NCI-H345 treated with DMSO at 0.1 percent for 48 hours (cell line): ENCODE data around the gene ABCA13.
"Not testable (repeated sequence)": the region's sequence is repeated elsewhere in the genome, so short reads cannot be mapped to it uniquely, and the experiment has no call there.

Experiments
- DNase-seq: peaks from one replicate; lab custom pipeline; 2025; ENCODE audit not compliant: unreplicated experiment; lab: John Stamatoyannopoulos, UW

ABCA13 gene

DNA sequence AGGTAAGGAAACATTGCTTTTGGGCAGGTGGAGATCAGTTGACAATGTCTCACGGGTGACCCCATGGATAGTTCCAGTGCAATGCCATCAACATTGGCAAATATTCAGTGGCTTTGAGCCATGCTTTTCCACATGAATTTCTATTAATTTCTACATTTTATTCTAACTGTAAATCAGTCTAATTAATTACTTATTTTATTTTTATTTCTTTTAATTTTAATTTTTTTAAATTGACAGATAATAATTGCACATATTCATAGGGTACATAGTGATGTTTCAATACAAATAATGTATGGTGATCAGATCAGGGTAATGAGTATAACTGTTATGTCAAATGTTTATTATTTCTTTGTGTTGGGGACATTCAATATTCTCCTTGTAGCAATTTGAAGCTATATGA is 3.8 kb downstream of the ABCA13 start:
- no peak for DNase-seq

DNA sequence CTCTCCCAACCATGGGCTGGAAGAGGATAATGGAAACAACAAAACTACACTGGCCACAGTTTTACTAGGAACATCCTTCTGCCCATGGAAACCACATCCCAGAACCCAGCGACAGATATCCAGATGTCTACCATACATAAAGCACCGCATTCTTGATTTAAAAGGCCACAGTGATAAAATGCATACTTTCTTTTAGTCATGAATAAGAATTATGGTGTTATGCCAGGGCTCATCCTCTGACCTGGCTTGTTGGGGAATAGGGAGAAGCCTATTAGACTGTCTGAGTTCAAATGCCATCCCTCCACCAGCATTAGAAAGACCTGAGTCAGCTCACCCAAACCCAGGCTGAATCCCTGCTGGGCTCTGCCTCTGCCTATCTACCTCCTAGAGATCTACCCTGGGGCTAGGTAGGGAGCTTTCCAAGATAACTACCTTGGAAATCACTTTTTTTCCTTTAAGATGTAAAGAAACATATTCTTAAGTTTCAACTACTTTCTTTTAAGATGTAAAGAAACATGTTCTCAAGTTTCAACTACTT is 5.2 kb downstream of the ABCA13 start:
- no peak for DNase-seq

DNA sequence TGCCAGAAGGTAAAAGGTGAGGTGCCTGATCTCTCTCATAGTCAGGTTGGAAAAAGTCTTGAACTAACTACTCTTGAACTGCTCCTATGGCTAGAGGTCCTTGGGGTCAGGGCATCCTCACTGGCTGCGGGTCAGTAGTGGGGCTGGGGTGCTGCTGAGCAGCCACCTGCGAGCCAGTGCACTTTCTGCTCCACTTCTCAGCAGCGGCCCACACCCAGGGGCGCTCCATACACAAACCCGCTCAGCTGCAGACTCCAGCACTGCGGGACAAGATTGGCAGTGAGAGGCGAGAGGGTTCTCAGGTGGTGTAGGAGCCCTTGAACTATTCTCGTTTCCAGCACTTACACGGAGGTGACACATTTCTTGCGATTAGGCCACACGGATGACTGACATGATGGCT is 6.0 kb downstream of the ABCA13 start:
- DNase-seq = no peak

DNA sequence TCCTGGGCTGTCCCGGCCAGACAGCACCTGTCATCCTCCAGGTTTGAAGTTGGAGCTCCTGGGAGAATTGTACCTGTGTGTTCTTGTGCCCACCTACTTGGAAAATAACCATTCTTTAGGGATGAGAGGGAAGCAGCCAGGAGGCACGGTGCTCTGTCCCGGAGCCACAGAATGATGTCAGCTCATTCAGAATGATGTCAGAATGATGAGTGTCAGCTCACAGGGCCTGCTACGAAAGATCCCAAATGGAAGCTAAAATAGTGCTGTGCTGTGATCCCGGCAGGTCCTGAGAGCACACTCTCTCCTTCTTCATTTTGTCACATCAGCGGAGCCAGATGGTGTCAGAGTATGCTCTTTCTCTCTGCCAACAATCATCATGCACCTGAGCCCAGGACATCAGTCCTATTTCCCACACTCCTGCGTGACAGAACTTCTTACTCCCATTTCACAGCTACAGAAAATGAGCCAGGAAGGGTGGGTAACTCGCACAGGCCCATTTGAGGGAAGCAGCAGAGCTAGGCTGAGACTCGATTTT is 8.3 kb downstream of the ABCA13 start:
- no peak for DNase-seq

- no peak for DNase-seq
Observed at GRCh38 chr7:48180981-48181380, 9.7 kb downstream of the ABCA13 start.

DNA sequence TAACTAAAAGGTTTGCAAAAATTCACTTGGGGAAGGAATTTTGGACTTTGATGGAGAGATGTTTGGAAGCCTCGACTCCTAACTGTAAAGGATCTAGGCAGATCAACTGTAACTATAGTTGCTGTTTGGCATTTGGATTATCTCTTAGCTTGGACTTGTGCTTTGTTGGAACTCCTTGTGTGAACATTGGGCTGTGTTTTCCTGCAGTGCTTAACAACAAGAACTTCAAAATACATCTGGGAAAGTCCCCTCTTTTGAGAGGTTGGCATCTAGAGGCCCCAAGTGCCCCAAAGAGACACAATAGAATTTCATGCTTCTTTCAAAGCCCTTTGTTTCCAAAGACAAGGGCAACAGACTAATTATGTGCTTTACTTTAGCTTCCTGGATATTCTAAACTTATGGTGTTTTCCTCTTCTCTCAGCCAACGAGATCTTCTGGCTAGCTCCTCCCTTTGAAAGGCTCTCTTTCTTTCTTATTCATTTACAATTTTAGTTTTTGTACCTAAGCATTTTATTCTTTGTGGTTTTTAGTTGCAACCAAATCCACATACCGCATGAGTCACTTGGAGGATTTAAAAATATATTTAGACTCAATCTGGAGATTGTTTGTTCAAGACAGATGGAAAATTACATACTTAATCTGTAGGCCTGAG is 11.6 kb downstream of the ABCA13 start:
- DNase-seq = no peak

DNA sequence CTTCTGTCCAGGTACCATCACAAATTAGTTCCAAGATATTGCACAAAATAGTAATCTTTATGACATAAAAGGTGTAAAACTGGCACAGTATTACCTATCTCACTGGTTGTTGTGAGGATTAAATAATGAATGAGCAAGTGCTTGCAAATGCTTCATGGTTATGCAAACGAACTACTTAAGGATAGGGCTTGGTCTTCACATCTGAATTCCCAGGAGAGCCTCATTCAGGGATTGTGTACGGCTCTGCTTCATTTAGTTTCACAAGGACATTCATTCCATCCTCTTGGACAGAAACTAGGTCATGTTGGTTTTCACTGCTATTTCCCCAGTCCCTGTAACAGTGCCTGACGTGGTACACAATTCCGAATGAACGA is 12.1 kb downstream of the ABCA13 start:
- peak; percentile 50 for DNase-seq

DNA sequence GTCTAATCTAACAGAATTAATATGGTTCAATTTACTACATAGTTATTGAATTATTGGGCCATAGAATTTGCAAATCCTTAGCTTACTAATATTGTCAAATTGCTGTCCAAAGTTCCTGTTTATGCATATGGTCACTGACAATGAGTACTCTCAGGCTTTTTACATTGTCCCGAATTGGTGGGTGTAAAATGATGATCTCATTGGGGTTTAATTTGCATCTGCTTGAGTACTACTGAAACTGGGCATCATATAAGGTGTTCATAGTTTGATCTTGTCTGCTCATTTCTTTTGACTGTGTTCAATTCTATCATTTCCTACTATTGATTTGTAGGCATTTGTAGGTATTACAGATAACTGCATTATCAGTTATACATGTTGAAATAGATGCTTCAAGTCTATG is 12.7 kb downstream of the ABCA13 start:
- no peak for DNase-seq

- DNase-seq = no peak
Observed at GRCh38 chr7:48188776-48189520, 17.7 kb downstream of the ABCA13 start.

GRCh38 chr7:48192996-48193395 is 21.7 kb downstream of the ABCA13 start:
- no peak for DNase-seq

- no peak for DNase-seq
Observed at GRCh38 chr7:48193421-48193820, 22.2 kb downstream of the ABCA13 start.

- DNase-seq = not testable (repeated sequence)
Observed at GRCh38 chr7:48200946-48201589, 29.8 kb downstream of the ABCA13 start.

DNA sequence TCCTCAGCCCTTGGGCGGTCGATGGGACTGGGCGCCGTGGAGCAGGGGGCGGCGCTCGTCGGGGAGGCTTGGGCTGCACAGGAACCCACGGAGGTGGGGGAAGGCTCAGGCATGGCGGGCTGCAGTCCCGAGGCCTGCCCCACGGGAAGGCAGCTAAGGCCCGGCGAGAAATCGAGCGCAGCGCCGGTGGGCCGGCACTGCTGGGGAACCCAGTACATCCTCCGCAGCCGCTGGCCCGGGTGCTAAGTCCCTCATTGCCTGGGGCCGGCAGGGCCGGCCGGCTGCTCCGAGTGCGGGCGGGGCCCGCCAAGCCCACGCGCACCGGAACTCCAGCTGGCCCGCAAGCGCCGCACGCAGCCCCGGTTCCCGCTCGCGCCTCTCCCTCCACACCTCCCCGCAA is 31.7 kb downstream of the ABCA13 start:
- DNase-seq = not testable (repeated sequence)

GRCh38 chr7:48207155-48207675 is 36.0 kb downstream of the ABCA13 start:
- DNase-seq = no peak

DNA sequence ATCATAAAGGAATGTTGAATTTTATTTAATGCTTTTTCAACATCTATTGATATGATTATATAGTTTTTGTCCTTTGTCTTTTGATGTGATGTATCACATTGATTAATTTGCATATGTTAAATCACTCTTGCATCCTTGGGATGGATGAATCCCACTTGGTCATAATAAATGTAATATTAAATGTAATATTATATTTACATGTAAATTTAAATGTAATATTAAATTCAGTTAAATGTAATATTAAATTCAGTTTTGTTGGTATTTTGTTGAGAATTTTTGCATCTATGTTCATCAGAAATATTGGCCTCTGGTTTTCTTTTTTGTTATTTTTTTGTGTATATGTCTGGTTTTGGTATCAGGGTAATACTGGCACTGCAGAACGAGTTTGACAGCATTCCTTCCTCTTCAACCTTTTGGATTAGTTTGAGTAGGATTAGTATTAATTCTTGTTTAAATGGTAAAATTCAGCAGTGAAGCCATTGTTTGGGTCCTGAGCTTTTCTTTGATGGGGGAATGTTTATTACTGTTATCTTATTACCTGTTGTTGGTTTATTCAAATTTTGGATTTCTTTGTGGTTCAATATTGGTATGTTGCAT is 37.8 kb downstream of the ABCA13 start:
- no peak for DNase-seq

DNA sequence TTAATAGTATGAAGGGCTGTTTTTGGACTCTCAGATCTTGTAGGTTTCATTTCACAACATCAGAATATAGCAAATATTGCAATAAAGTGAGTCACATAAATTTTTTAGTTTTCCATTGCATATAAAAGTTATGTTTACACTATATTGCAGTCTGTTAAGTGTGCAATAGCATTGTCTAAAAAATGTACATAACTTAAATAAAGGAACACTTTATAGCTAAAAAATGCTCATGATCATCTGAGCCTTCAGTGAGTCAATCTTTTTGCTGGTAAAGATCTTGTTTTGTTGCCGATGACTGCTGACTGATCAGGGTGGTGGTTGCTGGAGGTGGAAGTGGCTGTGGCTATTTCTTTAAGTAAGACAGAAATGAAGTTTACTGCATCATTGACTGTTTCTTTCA is 42.0 kb downstream of the ABCA13 start:
- no peak for DNase-seq

DNA sequence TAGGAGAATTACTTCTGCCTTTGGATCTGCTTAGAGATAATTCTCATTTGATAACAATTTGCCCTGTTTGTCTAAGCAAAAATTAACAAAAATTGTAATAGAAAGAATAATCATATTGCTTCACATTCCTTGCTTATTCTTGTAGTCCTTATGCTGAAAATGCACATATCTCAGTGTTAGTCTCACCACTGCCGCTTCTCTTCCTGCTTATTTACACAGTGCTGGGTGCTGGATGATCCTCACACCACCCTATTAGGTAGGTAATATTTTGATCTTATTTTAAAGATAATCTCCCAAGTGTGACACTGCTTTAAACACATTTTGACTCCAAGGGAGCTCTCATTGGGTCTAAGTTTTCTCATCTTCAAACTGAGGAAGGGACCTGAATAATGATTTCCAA is 46.0 kb downstream of the ABCA13 start:
- DNase-seq = no peak

- no peak for DNase-seq
Observed at GRCh38 chr7:48217753-48218152, 46.5 kb downstream of the ABCA13 start.

GRCh38 chr7:48224042-48224441 is 52.8 kb downstream of the ABCA13 start:
- DNase-seq = no peak

DNA sequence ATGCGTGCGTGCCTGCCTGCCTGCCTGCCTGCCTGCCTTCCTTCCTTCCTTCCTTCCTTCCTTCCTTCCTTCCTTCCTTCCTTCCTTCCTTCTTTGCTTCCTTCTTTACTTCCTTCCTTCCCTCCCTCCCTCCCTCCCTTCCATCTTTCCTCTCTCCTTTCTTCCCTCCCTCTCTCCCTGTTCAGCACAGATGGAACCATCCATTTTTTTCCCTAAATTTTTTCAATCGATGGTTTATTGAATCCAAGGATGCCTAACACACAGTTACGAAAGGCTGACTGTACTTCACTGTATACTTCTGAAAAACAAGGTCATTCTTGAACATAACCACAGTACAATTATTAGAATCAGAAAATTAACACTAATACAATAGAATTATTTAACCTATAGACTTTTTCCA is 53.8 kb downstream of the ABCA13 start:
- DNase-seq = no peak

DNA sequence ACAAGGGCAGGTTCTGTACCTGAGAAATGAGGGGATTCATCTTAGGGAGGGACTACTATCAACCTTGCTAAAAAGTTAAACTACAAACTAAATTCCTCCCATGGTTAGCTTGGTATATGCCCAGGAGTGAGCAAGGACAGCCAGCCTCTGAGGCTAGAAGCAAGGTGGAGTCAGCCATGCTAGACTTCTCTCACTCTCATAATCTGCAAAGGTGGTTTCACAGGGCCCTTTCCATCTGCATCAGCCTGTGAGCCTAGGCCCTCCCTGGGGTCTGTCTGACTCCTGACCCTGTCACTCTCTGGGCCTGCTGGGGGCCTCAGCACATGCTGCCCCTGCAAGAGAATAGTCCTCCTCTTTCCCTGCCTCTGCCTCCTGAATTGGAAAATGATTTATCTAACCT is 66.1 kb downstream of the ABCA13 start:
- no peak for DNase-seq
